ENCODE data around the gene BCL2.

DNA sequence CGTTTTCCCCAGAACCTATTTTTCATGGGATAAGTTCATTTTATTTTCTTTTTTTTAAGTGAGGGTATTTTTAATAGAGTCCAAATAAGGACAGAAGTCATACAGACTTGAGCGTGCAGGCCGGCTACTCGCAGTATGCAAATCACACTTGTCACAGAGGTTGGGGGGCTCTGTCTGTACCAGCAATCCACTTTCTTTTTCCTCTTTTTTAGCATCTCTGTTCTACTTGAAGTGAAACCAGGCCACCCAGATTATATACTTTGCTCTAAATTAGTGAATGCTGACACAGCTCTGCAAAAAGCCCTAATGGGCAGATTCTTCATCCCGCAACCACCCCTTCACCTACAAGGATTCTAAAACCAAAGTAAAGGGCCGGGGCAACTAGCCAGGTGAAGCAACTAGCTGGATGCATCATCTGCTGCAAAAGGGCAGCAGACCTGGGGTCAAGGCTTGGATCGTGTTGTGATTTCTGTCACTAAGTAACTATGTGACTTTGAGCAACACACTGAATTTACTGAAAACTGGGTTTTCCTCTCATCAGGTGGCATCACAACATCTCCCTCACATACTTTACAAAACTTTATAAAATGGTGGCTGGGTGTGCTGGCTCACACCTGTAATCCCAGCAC, 29.1 kb upstream of the BCL2 start:
- TF ChIP-seq EZH2phosphoT487 (IDR thresholded peaks at IDR 0.05) (no peak), CTCF (IDR thresholded peaks at IDR 0.05) (no peak)
